ENCODE measurements around the gene PTPRM. TPM values are rescaled to one million over a fixed set of nuclear protein-coding genes. Genes with fewer than 3 reads are reported as not detected.

Gene PTPRM
- polyA plus RNA-seq, 1 donor (not counting 4 experiments of a cell fraction or from before 2014, with no cell fraction given): 54.5 TPM

DNA sequence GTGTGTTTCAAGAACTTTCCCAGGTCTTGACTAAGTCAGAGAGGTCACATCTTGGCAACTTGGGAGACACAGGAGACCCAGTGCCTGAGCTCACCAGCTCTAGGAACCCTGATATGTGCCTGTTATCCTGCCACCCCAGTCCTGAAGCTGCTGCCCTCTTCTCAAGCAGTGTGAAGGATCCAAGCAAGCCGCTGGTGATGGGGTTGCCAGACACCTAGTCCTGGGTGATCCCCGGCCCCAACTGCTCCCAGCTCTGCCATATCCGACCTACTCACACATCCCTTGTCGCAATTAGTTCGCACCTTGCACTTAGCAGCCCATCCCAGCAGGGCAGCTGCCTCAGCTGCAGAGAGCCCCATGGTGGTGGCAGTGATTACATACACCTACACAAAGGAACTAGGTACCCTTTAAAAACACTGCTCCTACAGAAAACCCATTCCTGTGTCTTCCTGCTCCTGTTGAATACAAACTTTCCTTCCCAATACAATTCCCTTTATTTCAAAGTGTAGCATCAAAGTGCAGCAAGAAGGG is 794.9 kb downstream of the PTPRM start:
- no peaks in the 10 kb centered on the region for H3K4me1 ChIP-seq (ENCODE audit: control insufficient read depth, extremely low read depth, insufficient read depth, low read length)

DNA sequence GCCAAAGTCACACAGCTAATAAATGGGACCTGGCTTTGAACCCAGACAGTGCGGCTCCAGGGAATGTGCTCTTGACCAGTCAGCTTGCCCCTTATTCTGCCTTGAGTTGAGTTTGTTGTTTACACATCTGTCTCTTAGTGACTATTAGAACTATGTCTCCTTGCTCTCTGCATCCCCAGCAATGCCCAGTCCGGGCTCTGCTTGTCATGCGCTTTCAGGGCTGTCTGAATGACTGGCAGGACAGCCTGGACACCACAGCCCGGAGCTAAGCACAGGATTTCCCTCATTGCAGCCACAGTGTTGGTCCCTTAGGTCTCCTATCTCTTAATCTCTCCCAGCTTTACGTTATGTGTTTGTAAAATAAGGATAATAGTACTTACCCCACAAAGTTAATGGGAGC is 795.7 kb downstream of the PTPRM start:
- H3K4me3 ChIP-seq (ENCODE audit: control insufficient read depth in 2 of 3, extremely low read depth in 1 of 3, insufficient read depth in 2 of 3, low read depth in 1 of 3, low read length in 3 of 3): no peak overlapping the region
- H3K4me2 ChIP-seq (ENCODE audit: control insufficient read depth, extremely low read depth, insufficient read depth, low read depth, low read length): no peak overlapping the region
- DNase-seq (ENCODE audit: low read depth, low spot score): no peak
- no peaks in the 10 kb centered on the region for H3K9me1 ChIP-seq (ENCODE audit: control insufficient read depth, extremely low read depth, insufficient read depth, low read length)
- H3K36me3 ChIP-seq (ENCODE audit: control insufficient read depth in 2 of 2, extremely low read depth in 1 of 2, insufficient read depth in 2 of 2, low read length in 2 of 2): no peaks in the 10 kb centered on the region
- H2AFZ ChIP-seq (ENCODE audit: control insufficient read depth, low read length): no peak overlapping the region
- no peaks in the 10 kb centered on the region for H3K79me2 ChIP-seq (ENCODE audit: control insufficient read depth, insufficient read depth, low read length)
- H3K9ac ChIP-seq (ENCODE audit: control insufficient read depth, extremely low read depth, insufficient read depth, low read length): no peak overlapping the region
- no peaks in the 10 kb centered on the region for H3K9me3 ChIP-seq (ENCODE audit: control insufficient read depth, low read depth, low read length)
- dilution Hi-C loops (cut with MboI; ENCODE audit: extremely low pct_ligation_motif_present, low sequenced_read_pairs): no loop called here
- peaks cover 15% of the 10 kb centered on the region for H3K27me3 ChIP-seq (ENCODE audit: control insufficient read depth, extremely low read depth, insufficient read depth, low read length)
- TF ChIP-seq, protein P1, sequence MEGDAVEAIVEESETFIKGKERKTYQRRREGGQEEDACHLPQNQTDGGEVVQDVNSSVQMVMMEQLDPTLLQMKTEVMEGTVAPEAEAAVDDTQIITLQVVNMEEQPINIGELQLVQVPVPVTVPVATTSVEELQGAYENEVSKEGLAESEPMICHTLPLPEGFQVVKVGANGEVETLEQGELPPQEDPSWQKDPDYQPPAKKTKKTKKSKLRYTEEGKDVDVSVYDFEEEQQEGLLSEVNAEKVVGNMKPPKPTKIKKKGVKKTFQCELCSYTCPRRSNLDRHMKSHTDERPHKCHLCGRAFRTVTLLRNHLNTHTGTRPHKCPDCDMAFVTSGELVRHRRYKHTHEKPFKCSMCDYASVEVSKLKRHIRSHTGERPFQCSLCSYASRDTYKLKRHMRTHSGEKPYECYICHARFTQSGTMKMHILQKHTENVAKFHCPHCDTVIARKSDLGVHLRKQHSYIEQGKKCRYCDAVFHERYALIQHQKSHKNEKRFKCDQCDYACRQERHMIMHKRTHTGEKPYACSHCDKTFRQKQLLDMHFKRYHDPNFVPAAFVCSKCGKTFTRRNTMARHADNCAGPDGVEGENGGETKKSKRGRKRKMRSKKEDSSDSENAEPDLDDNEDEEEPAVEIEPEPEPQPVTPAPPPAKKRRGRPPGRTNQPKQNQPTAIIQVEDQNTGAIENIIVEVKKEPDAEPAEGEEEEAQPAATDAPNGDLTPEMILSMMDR (optimal IDR thresholded peaks at IDR 0.05 in 1 of 3, IDR thresholded peaks at IDR 0.05 in 1 of 3, conservative IDR thresholded peaks at IDR 0.05 in 1 of 3; ENCODE audit: extremely low read depth in 1 of 3, insufficient read depth in 2 of 3, low read length in 3 of 3): no peak
- TF ChIP-seq EZH2 (IDR thresholded peaks at IDR 0.05; ENCODE audit: low read length): no peak
- H3K4me1 ChIP-seq (ENCODE audit: control insufficient read depth, extremely low read depth, insufficient read depth, low read length): no peaks in the 10 kb centered on the region
- H4K20me1 ChIP-seq (ENCODE audit: control insufficient read depth, extremely low read depth, insufficient read depth, low read length): no peaks in the 10 kb centered on the region
- no peak overlapping the region for H3K27ac ChIP-seq (ENCODE audit: control insufficient read depth, insufficient read depth, low read length)
- no peak for FAIRE-seq

More for the DNA sequence above, 794.9 kb downstream of the PTPRM start:
- Histone ChIP-seq H2AFZ (ENCODE audit: control insufficient read depth, low read length) (no peak overlapping the region), H3K9ac (ENCODE audit: control insufficient read depth, extremely low read depth, insufficient read depth, low read length) (no peak overlapping the region), H3K9me3 (ENCODE audit: control insufficient read depth, low read depth, low read length) (no peaks in the 10 kb centered on the region), H3K79me2 (ENCODE audit: control insufficient read depth, insufficient read depth, low read length) (no peaks in the 10 kb centered on the region), H3K36me3 (ENCODE audit: control insufficient read depth in 2 of 2, extremely low read depth in 1 of 2, insufficient read depth in 2 of 2, low read length in 2 of 2) (no peaks in the 10 kb centered on the region), H3K9me1 (ENCODE audit: control insufficient read depth, extremely low read depth, insufficient read depth, low read length) (no peaks in the 10 kb centered on the region), H3K4me2 (ENCODE audit: control insufficient read depth, extremely low read depth, insufficient read depth, low read depth, low read length) (no peak overlapping the region), H3K4me3 (ENCODE audit: control insufficient read depth in 2 of 3, extremely low read depth in 1 of 3, insufficient read depth in 2 of 3, low read depth in 1 of 3, low read length in 3 of 3) (no peak overlapping the region), H3K27ac (ENCODE audit: control insufficient read depth, insufficient read depth, low read length) (no peak overlapping the region), H4K20me1 (ENCODE audit: control insufficient read depth, extremely low read depth, insufficient read depth, low read length) (no peaks in the 10 kb centered on the region), H3K27me3 (ENCODE audit: control insufficient read depth, extremely low read depth, insufficient read depth, low read length) (peaks cover 10% of the 10 kb centered on the region)
- dilution Hi-C loops (cut with MboI; ENCODE audit: extremely low pct_ligation_motif_present, low sequenced_read_pairs): no loop called here
- FAIRE-seq: no peak
- TF ChIP-seq, protein P1 (optimal IDR thresholded peaks at IDR 0.05 in 1 of 3, IDR thresholded peaks at IDR 0.05 in 1 of 3, conservative IDR thresholded peaks at IDR 0.05 in 1 of 3; ENCODE audit: extremely low read depth in 1 of 3, insufficient read depth in 2 of 3, low read length in 3 of 3): no peak
- DNase-seq (ENCODE audit: low read depth, low spot score): no peak
